ENCODE measurements around the gene MELTF.

DNA sequence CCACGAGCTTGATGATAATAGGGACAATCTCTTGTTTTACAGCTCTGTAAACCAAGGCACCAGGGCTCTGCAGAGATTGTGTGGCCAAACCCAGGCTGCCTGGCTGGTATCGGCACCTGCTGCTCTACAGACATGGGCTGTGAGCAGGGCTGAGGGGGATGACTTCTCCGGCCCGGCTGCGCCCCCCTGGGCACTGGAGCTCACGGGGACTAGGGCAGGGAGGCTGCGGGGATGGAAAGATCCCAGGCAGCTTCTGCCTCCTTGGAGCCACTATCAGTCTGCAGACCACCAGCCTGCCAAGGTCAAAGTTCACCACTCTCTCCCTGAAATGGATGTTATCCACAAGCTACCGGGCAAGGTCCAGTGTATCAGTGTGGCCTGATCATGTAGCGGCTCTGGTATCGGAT is 39.0 kb downstream of the MELTF start:
- TF ChIP-seq, protein P1, sequence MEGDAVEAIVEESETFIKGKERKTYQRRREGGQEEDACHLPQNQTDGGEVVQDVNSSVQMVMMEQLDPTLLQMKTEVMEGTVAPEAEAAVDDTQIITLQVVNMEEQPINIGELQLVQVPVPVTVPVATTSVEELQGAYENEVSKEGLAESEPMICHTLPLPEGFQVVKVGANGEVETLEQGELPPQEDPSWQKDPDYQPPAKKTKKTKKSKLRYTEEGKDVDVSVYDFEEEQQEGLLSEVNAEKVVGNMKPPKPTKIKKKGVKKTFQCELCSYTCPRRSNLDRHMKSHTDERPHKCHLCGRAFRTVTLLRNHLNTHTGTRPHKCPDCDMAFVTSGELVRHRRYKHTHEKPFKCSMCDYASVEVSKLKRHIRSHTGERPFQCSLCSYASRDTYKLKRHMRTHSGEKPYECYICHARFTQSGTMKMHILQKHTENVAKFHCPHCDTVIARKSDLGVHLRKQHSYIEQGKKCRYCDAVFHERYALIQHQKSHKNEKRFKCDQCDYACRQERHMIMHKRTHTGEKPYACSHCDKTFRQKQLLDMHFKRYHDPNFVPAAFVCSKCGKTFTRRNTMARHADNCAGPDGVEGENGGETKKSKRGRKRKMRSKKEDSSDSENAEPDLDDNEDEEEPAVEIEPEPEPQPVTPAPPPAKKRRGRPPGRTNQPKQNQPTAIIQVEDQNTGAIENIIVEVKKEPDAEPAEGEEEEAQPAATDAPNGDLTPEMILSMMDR (IDR thresholded peaks at IDR 0.05), result no peak
- no peak for TF ChIP-seq POLR2A (IDR thresholded peaks at IDR 0.05)
